Activated CD4-positive, alpha-beta T cell treated with anti-CD3 and anti-CD28 coated beads, Interleukin-2, amount 50 U/mL, for 48 hours (primary cell): ENCODE data around the gene TASL.
"Not testable (repeated sequence)": the region's sequence is repeated elsewhere in the genome, so short reads cannot be mapped to it uniquely, and the experiment has no call there.

Experiments
- DNase-seq, 2 experiments: peaks; one replicate each; pipeline ENCODE4 v3.0.0-alpha.2; 2020

Gene TASL

GRCh38 chrX:30573125-30573524 is 4.4 kb downstream of the TASL start:
- no peak for DNase-seq

DNA sequence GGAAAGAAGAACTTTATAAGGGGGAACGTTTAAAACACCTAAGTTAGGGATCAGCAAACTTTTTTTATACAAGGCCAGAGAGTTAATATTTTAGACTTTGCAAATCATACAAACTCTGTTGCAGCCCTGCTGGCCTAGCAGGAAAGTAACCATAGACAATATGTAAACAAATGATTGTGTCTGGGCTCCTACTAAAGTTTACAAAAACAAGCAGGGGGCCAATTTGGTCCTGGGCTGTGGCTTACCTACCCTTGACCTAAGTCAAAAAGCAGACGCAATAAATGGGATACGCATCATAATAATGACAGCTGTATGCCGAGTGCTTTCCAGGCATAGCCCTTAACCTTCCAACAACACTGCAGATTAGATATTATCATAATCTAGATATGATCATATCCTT is 4.9 kb downstream of the TASL start:
- no peak for DNase-seq

DNA sequence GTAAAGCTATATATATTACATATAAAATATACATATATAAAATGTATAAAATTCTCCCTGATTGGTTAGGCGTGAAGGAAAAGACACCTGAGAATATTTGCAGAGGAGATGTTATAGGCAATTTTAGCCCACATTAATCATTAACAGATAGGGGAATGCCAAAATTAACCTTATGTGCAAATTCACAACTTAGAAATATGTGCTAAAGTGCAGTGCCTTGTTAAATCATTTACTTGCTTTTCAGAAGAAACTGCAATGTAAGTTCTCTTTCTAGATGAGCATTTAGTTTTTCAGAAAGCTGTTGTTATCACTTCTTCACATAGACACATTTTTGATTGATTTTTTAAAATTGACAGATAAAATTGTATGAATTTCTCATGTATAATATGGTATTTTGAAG is 5.6 kb downstream of the TASL start:
- DNase-seq: no peak

DNA sequence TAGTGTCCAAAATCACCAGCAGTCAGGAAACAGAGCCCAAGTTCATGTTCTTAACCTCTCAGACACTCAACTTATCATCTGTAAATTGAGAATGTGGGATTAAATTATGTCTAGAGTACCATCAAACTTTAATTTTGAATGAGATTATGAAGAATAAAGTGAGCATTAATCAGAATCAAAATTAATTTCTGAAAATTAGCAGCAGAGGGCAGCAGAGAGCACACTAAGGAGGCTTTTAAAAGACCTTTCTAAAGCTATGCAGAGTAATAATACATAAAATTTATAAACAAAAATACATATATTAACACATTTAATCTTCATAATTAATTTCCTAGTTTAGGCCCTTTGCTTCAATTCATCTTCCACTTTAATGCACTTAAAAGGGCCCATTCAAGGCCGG is 7.1 kb downstream of the TASL start:
- DNase-seq: no peak

DNA sequence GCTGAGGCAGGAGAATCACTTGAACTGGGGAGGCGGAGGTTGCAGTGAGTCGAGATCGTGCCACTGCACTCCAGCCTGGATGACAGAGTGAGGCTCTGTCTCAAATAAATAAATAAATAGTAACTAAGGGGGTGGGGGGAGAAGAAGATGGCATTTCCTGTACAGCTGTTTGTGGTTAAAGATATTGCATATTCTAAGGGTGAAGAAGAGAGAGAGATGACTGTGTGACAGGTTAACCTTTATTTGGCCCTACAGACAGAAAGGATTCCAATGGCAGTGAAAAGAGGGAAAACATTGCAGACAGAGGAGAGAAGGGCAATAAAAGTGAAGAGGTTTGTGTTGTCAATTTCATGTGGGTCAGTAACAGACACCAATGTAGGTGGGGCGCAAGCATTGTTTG is 9.4 kb downstream of the TASL start:
- DNase-seq: no peak

GRCh38 chrX:30563070-30563469 is 14.5 kb downstream of the TASL start:
- DNase-seq: not testable (repeated sequence)

DNA sequence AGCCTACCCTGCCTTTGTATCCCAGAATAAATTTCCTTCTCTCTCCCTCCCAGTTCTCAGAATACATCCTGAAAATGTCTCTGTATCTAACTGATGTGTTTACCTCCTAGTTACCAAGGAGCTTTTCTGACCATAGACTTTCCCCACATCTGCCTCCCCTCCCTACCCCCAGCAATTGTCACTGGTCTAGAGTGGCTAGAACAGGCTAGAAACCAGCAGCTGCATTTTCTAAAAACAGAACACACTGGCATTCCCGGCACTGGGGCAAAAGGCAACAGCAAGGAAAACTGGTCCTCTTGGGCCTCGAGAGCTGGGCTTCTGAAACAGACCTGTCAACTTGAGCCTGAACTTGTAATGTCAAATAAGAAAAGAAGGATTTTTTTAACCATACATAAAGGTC is 16.4 kb downstream of the TASL start:
- no peak for DNase-seq

DNA sequence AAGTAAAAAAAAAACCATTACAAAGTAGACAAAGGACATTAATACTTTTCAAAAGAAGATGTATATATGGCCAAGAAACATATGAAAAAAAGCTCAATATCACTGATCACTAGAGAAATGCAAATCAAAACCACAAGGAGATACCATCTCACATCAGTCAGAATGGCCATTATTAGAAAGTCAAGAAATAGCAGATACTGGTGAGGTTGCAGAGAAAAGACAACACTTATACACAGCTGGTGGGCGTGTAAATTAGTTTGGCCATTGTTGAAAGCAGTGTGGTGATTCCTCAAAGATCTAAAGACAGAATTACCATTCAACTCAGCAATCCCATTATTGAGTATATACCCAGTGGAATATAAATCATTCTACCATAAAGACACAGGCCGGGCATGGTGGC is 39.3 kb downstream of the TASL start:
- DNase-seq: no peak

GRCh38 chrX:30533835-30534234 is 43.7 kb downstream of the TASL start:
- no peak for DNase-seq

DNA sequence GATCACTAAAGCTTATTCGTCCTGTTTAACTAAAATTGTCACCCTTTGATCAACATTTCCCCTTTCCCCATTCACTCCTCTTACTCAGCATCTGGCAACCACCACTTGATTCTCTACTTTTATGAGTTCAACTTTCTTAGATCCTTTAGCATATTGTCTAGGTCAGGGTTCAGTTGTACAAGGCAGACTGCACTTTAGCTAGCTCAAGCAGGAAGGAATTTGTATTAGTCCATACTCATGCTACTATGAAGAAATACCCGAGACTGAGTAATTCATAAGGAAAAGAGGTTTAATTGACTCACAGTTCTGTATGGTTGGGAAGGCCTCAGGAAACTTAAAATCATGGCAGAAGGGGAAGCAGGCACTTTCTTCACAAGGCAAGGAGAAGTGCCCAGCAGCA is 44.3 kb downstream of the TASL start:
- DNase-seq: no peak

DNA sequence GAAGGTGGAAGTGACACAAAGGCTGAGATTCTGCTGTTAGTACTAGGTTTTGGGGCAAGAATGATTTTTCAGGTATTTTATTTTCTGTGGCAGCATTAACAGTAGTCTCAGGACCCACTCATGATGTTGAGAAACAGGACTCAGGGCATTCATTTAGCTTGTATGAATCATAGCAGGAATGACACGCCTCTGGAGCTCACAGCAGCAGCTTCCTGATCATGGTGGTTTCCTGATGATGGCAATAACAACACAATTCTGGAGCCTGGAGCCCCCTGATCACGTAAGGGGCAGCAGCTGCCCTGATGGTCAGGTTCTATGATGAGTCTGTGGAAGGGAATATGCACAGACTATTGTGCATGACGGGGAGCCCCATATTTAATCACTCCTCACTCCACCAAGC is 47.0 kb downstream of the TASL start:
- DNase-seq: no peak

DNA sequence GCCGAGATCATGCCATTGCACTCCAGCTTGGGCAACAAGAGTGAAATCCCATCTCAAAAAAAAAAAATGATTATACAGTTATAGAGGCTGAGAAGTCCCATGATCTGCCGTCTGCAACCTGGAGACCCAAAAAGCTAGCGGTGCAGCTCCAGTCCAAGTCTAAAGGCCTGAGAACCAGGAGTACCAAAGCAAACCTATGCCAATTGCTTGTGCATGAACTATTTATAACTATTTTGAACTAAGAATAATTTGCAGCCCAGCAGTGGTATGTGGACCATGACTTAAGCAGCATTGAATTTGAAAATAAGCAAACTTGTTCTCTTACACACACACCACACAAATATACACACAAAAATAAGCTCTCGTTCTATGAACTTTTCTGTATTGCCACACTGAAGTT is 51.8 kb downstream of the TASL start:
- DNase-seq: no peak

DNA sequence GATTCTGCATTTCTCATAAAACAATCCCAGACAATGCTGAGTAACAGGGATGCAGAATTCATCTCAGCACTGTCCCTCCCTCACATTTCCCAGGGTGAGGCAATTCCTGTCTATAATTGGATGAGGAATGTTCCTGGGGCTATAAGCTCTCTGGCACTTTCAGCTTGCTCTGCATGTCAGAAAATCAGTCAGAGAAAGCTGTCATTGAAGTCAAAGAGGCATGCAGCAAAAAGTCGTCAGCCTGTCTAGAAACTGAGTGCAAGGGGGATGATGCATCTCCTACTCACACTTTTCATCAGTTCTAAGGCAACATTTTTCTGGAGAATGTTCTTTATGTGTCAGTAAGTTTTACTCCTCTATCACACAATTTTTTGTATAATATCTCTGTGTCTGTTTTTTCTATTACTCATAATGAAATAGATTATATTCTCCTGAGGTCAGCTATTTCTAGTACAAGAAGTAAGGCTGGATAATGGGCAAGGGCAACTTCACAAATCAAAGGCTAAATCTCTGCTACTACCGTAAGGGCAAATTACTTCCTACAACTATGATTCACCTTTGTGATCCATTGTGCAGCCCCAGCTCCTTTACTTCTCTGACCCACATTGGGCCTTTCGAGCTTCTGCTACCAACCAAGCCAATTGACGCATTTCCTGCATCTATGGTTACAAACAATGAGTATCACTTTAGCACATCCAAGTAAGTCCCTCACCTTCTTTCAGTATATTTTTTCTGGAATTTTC is 56.0 kb downstream of the TASL start:
- DNase-seq: no peak

- DNase-seq: no peak
Measured at GRCh38 chrX:30513284-30513683, 64.3 kb downstream of the TASL start.
